Measurements from ENCODE around the gene SLC34A1. TPM values are rescaled to one million over a fixed set of nuclear protein-coding genes. Genes with fewer than 3 reads are reported as not detected.

The SLC34A1 gene
- total and polyA plus RNA-seq, 2 of the 4 experiments (the other 2 are of a cell fraction): not detected

GRCh38 chr5:177349762-177350161 is 34.5 kb upstream of the SLC34A1 start:
- Histone ChIP-seq H3K27me3 (ENCODE audit: control insufficient read depth, insufficient read depth, low read length) (peaks cover under 1% of the 10 kb centered on the region; the same call in 1 of the 2 replicates), H4K91ac (ENCODE audit: insufficient read depth, low read depth, low read length) (no peak overlapping the region), H4K20me1 (ENCODE audit: insufficient read depth, low read length) (peaks cover 12% of the 10 kb centered on the region), H2BK20ac (ENCODE audit: low read depth, low read length) (no peak overlapping the region), H3K4me2 (ENCODE audit: low read depth, low read length) (peak overlapping the region; percentile 98; the same call in 1 of the 2 replicates), H2BK120ac (ENCODE audit: low read depth, low read length) (no peak overlapping the region), H3K9me3 (ENCODE audit: control insufficient read depth, insufficient read depth, low read length) (no peaks in the 10 kb centered on the region), H4K5ac (ENCODE audit: low read depth, low read length) (no peak overlapping the region), H2AFZ (replicated peaks; ENCODE audit: low read length, poor library complexity) (no peak overlapping the region), H3K18ac (ENCODE audit: low read depth, low read length) (no peak overlapping the region), H2BK15ac (ENCODE audit: low read depth, low read length) (no peak overlapping the region), H3K27ac (ENCODE audit: insufficient read depth, low read length) (no peak overlapping the region), H2AK9ac (replicated peaks; ENCODE audit: low read depth, low read length, poor library complexity) (no peak overlapping the region), H3K9me1 (ENCODE audit: insufficient read depth, low read length) (peaks cover 10% of the 10 kb centered on the region; the same call in 1 of the 2 replicates), H2BK5ac (ENCODE audit: low read depth, low read length, poor library complexity, severe bottlenecking) (no peak overlapping the region), H3K79me1 (ENCODE audit: low read depth in 1 of 2, low read length in 2 of 2) (peaks cover 40 to 46% of the 10 kb centered on the region in 2 experiments), H3K14ac (replicated peaks; ENCODE audit: low read depth, low read length) (no peak overlapping the region), H4K8ac (ENCODE audit: low read depth in 2 of 2, low read length in 2 of 2) (no peak overlapping the region), H2AK5ac (ENCODE audit: low read depth, low read length) (no peak overlapping the region), H3K4me1 (ENCODE audit: control insufficient read depth, insufficient read depth, low read length) (peaks cover 24% of the 10 kb centered on the region), H3K23ac (ENCODE audit: low read depth, low read length) (no peak overlapping the region), H3K36me3 (ENCODE audit: control insufficient read depth, insufficient read depth, low read length) (peaks cover 7% of the 10 kb centered on the region; the same call in 1 of the 2 replicates), H3K4me3 (ENCODE audit: insufficient read depth, low read depth, low read length) (0 out of 2 replicates have a peak overlapping the region, but pooled peaks have one; percentile 5), H3K9ac (ENCODE audit: low read depth, low read length) (no peak overlapping the region), H3K4ac (ENCODE audit: low read depth, low read length) (no peak overlapping the region), H3K56ac (ENCODE audit: extremely low read depth, insufficient read depth, low read length) (no peak overlapping the region)
- BruUV-seq (replicated peaks): no TSS peak
- no peak for ATAC-seq (ENCODE audit: low read depth)
- no peak for DNase-seq
- intact Hi-C loops (cut with micrococcal nuclease) (no loop called here), in situ Hi-C loops (cut with MboI; ENCODE audit: low sequenced_read_pairs) (no loop called here), dilution Hi-C loops (cut with HindIII; ENCODE audit: low sequenced_read_pairs, unreplicated experiment) (no loop called here)
- 86% methylated on average over 2 of the region's 5 CpGs; no CpG with 5 or more reads in 1 of the 2 experiments for WGBS, 2 experiments (ENCODE audit: extremely low coverage in 2 of 2, insufficient read length in 1 of 2)
- CTCF ChIA-PET: no interaction called here
- POLR2A ChIA-PET (ENCODE audit: unreplicated experiment): interaction anchor here (0.5 kb wide), 1 partner anchor 21 kb away, joined by 4 read pairs; no protein-coding TSS in a partner anchor
- TF ChIP-seq MAFK (IDR thresholded peaks at IDR 0.05; ENCODE audit: low read depth, low read length) (no peak), ELK1 (IDR thresholded peaks at IDR 0.05; ENCODE audit: borderline replicate concordance, low read depth, low read length) (no peak), POLR2A (IDR thresholded peaks at IDR 0.05; ENCODE audit: low read depth, low read length) (no peak), BHLHE40 (IDR thresholded peaks at IDR 0.05; ENCODE audit: low read depth, low read length) (no peak), RCOR1 (IDR thresholded peaks at IDR 0.05; ENCODE audit: insufficient replicate concordance, low read length) (no peak), RFX5 (IDR thresholded peaks at IDR 0.05; ENCODE audit: low read depth, low read length) (no peak), NFE2L2 (IDR thresholded peaks at IDR 0.05; ENCODE audit: low read depth, low read length) (no peak)

Data from IMR-90 (cell line).